Thymus (tissue), 11 donors: ENCODE measurements around the gene DYNC2H1. TPM values are rescaled to one million over a fixed set of nuclear protein-coding genes. Genes with fewer than 3 reads are reported as not detected.

Experiments
- DNase-seq, 9 donors: peaks; one replicate each; pipeline ENCODE4 v3.0.0-alpha.2; 2013; ENCODE audit warnings: low spot score in 9 of 9, low read depth in 6 of 9, missing footprints in 1 of 9
- H3K27ac ChIP-seq, 2 donors: one replicate each; pipeline ENCODE4 v1.5.1; 2013; ENCODE audit warnings: control low read depth in 1 of 2, low read depth in 1 of 2, low read length in 1 of 2, mild to moderate bottlenecking in 1 of 2, moderate library complexity in 1 of 2
- H3K27me3 ChIP-seq, 2 donors: one replicate each; pipeline ENCODE4 v1.5.1; 2013; ENCODE audit warnings: low read length in 1 of 2; ENCODE audit not compliant: control insufficient read depth in 2 of 2, insufficient read depth in 1 of 2
- H3K36me3 ChIP-seq, 2 donors: one replicate each; pipeline ENCODE4 v1.5.1; 2013; ENCODE audit warnings: low read length in 1 of 2, mild to moderate bottlenecking in 1 of 2, moderate library complexity in 1 of 2; ENCODE audit not compliant: control insufficient read depth in 2 of 2, insufficient read depth in 2 of 2
- H3K4me1 ChIP-seq, 2 donors: one replicate each; pipeline ENCODE4 v1.5.1; 2013; ENCODE audit warnings: low read length in 2 of 2; ENCODE audit not compliant: control insufficient read depth in 2 of 2, insufficient read depth in 2 of 2
- H3K4me3 ChIP-seq, 2 donors: one replicate each; pipeline ENCODE4 v1.5.1; 2013; ENCODE audit warnings: low read length in 2 of 2, control low read depth in 1 of 2, mild to moderate bottlenecking in 1 of 2
- H3K9me3 ChIP-seq, 2 donors: one replicate each; pipeline ENCODE4 v1.5.1; 2013; ENCODE audit warnings: low read length in 1 of 2, mild to moderate bottlenecking in 1 of 2; ENCODE audit not compliant: control insufficient read depth in 2 of 2, insufficient read depth in 1 of 2
- WGBS: extraction: QIAGEN DNeasy Blood & Tissue Kit; methylation state at CpG from one replicate; pipeline ENCODE4 v1.1.7; 2013; 5-methylcytosine and 5-hydroxymethylcytosine counted together
- polyA plus RNA-seq: library from polyadenylated mRNA; stranded (reverse); fragments of 200-250 nt; gene quantifications from one replicate; pipeline ENCODE4 v1.2.3, GENCODE V29; 2013
- total RNA-seq: library from RNA; stranded (reverse); fragments of 120-200 nt; gene quantifications from one replicate; pipeline ENCODE4 v1.2.4, GENCODE V29; 2013
- donor health status: healthy.

The DYNC2H1 gene
- total and polyA plus RNA-seq, 2 donors = 5.5 to 13.6 TPM

- no peak for DNase-seq
- Histone ChIP-seq H3K4me3 (no peak overlapping the region), H3K9me3 (no peaks in the 10 kb centered on the region), H3K36me3 (no peaks in the 10 kb centered on the region), H3K27ac (no peak overlapping the region), H3K27me3 (no peaks in the 10 kb centered on the region), H3K4me1 (no peaks in the 10 kb centered on the region)
- WGBS = 90% methylated on average over 2 of the region's 2 CpGs
Measured at GRCh38 chr11:103234974-103235373, 125.7 kb downstream of the DYNC2H1 start.

- WGBS = 96% methylated on average over 6 of the region's 6 CpGs
- Histone ChIP-seq H3K4me3 (no peak overlapping the region), H3K27me3 (no peaks in the 10 kb centered on the region), H3K4me1 (no peaks in the 10 kb centered on the region), H3K9me3 (no peaks in the 10 kb centered on the region), H3K36me3 (no peaks in the 10 kb centered on the region), H3K27ac (no peak overlapping the region)
- DNase-seq = no peak
Measured at GRCh38 chr11:103241574-103241973, 132.3 kb downstream of the DYNC2H1 start.

- no peak for DNase-seq
- H3K27me3 ChIP-seq = no peaks in the 10 kb centered on the region
- no peak overlapping the region for H3K4me3 ChIP-seq
- no peak overlapping the region for H3K27ac ChIP-seq
- H3K9me3 ChIP-seq = no peaks in the 10 kb centered on the region
- H3K36me3 ChIP-seq = no peaks in the 10 kb centered on the region
- H3K4me1 ChIP-seq = no peaks in the 10 kb centered on the region
Measured at GRCh38 chr11:103254123-103254522, 144.9 kb downstream of the DYNC2H1 start.

- Histone ChIP-seq H3K27me3 (no peaks in the 10 kb centered on the region), H3K4me1 (no peaks in the 10 kb centered on the region), H3K36me3 (no peaks in the 10 kb centered on the region), H3K9me3 (no peaks in the 10 kb centered on the region), H3K4me3 (no peak overlapping the region), H3K27ac (no peak overlapping the region)
- 93% methylated on average over 4 of the region's 4 CpGs for WGBS
- DNase-seq = no peak
Measured at GRCh38 chr11:103257360-103257759, 148.1 kb downstream of the DYNC2H1 start.

GRCh38 chr11:103266167-103266831 is 157.1 kb downstream of the DYNC2H1 start:
- Histone ChIP-seq H3K9me3 (no peaks in the 10 kb centered on the region), H3K36me3 (no peaks in the 10 kb centered on the region), H3K27ac (no peak overlapping the region), H3K27me3 (no peaks in the 10 kb centered on the region), H3K4me1 (no peaks in the 10 kb centered on the region), H3K4me3 (no peak overlapping the region)
- no peak for DNase-seq
- WGBS = 96% methylated on average over 9 of the region's 9 CpGs

- H3K4me1 ChIP-seq = no peaks in the 10 kb centered on the region
- H3K27me3 ChIP-seq = no peaks in the 10 kb centered on the region
- no peaks in the 10 kb centered on the region for H3K36me3 ChIP-seq
- H3K9me3 ChIP-seq = no peaks in the 10 kb centered on the region
- no peak for DNase-seq
- no peak overlapping the region for H3K27ac ChIP-seq
- no peak overlapping the region for H3K4me3 ChIP-seq
- 99% methylated on average over 2 of the region's 2 CpGs for WGBS
Measured at GRCh38 chr11:103272876-103273275, 163.7 kb downstream of the DYNC2H1 start.

GRCh38 chr11:103274025-103274424 is 164.8 kb downstream of the DYNC2H1 start:
- Histone ChIP-seq H3K27ac (no peak overlapping the region), H3K27me3 (no peaks in the 10 kb centered on the region), H3K4me1 (no peaks in the 10 kb centered on the region), H3K9me3 (no peaks in the 10 kb centered on the region), H3K36me3 (no peaks in the 10 kb centered on the region), H3K4me3 (no peak overlapping the region)
- DNase-seq = no peak

- no peak overlapping the region for H3K4me3 ChIP-seq
- H3K27ac ChIP-seq = no peak overlapping the region
- H3K9me3 ChIP-seq = no peaks in the 10 kb centered on the region
- no peaks in the 10 kb centered on the region for H3K27me3 ChIP-seq
- no peak for DNase-seq
- H3K36me3 ChIP-seq = no peaks in the 10 kb centered on the region
- no peaks in the 10 kb centered on the region for H3K4me1 ChIP-seq
Measured at GRCh38 chr11:103279821-103280220, 170.6 kb downstream of the DYNC2H1 start.

GRCh38 chr11:103281301-103281700 is 172.1 kb downstream of the DYNC2H1 start:
- Histone ChIP-seq H3K4me3 (no peak overlapping the region), H3K27ac (no peak overlapping the region), H3K27me3 (no peaks in the 10 kb centered on the region), H3K9me3 (no peaks in the 10 kb centered on the region), H3K4me1 (no peaks in the 10 kb centered on the region), H3K36me3 (no peaks in the 10 kb centered on the region)
- 94% methylated on average over 1 of the region's 1 CpG for WGBS
- DNase-seq = no peak

GRCh38 chr11:103284260-103284659 is 175.0 kb downstream of the DYNC2H1 start:
- 89% methylated on average over 1 of the region's 1 CpG for WGBS
- no peak overlapping the region for H3K4me3 ChIP-seq

More at GRCh38 chr11:103284260-103284659, 175.0 kb downstream of the DYNC2H1 start:
- Histone ChIP-seq H3K27ac (no peak overlapping the region), H3K9me3 (no peaks in the 10 kb centered on the region), H3K27me3 (no peaks in the 10 kb centered on the region), H3K36me3 (no peaks in the 10 kb centered on the region), H3K4me1 (no peaks in the 10 kb centered on the region)
- no peak for DNase-seq
